ENCODE measurements around the gene TMEM52. TPM values are rescaled to one million over a fixed set of nuclear protein-coding genes. Genes with fewer than 3 reads are reported as not detected.

The TMEM52 gene
- total and polyA plus RNA-seq, 2 of the 8 experiments (the other 6 are each of a cell fraction or from before 2014, with no cell fraction given), result 14.6 to 30.2 TPM

DNA sequence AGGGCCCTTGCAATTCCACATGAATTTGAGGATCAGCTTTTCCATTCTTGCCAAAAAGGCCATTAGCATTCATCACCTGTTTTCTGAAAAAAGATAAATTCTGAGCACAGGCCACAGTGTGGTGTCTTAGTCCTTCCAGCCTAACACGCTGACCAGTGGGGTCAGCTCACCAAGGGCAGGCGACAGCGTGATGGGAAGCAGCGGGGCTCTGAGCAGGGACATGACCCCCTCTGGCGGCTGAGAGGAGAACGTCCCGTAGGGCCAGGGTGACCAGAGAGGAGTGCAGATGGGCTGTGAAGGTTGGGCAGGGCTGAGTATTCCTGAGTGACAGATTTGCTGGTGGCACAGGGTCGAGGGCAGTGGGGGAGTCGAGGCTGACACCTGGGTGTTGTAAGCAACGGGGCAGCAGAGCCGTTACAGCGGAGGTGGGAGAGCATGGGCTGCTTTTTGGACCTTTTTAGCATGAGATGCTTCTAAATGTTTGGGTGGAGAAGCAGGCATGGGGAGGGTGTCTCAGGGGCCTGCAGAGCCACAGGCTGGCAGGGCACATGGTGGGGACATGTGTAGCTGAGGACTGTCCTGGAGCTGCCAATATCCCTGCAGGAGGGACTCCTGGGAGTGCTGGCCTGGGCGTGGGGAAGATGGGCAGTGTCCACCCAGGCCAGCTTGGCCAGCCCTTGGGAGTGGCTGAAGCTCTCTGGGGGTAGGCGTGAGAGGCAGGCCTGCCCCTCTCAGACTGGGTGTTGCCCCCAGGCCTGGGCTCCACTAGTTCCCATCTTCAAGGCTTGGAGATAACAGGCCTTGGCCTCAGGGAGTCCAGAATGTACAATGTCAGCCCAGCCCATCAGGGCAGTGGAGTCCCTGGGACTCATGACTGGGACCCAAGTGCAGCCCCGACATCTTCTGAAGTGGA, 12.6 kb downstream of the TMEM52 start (continued):
- TF ChIP-seq, protein P1, sequence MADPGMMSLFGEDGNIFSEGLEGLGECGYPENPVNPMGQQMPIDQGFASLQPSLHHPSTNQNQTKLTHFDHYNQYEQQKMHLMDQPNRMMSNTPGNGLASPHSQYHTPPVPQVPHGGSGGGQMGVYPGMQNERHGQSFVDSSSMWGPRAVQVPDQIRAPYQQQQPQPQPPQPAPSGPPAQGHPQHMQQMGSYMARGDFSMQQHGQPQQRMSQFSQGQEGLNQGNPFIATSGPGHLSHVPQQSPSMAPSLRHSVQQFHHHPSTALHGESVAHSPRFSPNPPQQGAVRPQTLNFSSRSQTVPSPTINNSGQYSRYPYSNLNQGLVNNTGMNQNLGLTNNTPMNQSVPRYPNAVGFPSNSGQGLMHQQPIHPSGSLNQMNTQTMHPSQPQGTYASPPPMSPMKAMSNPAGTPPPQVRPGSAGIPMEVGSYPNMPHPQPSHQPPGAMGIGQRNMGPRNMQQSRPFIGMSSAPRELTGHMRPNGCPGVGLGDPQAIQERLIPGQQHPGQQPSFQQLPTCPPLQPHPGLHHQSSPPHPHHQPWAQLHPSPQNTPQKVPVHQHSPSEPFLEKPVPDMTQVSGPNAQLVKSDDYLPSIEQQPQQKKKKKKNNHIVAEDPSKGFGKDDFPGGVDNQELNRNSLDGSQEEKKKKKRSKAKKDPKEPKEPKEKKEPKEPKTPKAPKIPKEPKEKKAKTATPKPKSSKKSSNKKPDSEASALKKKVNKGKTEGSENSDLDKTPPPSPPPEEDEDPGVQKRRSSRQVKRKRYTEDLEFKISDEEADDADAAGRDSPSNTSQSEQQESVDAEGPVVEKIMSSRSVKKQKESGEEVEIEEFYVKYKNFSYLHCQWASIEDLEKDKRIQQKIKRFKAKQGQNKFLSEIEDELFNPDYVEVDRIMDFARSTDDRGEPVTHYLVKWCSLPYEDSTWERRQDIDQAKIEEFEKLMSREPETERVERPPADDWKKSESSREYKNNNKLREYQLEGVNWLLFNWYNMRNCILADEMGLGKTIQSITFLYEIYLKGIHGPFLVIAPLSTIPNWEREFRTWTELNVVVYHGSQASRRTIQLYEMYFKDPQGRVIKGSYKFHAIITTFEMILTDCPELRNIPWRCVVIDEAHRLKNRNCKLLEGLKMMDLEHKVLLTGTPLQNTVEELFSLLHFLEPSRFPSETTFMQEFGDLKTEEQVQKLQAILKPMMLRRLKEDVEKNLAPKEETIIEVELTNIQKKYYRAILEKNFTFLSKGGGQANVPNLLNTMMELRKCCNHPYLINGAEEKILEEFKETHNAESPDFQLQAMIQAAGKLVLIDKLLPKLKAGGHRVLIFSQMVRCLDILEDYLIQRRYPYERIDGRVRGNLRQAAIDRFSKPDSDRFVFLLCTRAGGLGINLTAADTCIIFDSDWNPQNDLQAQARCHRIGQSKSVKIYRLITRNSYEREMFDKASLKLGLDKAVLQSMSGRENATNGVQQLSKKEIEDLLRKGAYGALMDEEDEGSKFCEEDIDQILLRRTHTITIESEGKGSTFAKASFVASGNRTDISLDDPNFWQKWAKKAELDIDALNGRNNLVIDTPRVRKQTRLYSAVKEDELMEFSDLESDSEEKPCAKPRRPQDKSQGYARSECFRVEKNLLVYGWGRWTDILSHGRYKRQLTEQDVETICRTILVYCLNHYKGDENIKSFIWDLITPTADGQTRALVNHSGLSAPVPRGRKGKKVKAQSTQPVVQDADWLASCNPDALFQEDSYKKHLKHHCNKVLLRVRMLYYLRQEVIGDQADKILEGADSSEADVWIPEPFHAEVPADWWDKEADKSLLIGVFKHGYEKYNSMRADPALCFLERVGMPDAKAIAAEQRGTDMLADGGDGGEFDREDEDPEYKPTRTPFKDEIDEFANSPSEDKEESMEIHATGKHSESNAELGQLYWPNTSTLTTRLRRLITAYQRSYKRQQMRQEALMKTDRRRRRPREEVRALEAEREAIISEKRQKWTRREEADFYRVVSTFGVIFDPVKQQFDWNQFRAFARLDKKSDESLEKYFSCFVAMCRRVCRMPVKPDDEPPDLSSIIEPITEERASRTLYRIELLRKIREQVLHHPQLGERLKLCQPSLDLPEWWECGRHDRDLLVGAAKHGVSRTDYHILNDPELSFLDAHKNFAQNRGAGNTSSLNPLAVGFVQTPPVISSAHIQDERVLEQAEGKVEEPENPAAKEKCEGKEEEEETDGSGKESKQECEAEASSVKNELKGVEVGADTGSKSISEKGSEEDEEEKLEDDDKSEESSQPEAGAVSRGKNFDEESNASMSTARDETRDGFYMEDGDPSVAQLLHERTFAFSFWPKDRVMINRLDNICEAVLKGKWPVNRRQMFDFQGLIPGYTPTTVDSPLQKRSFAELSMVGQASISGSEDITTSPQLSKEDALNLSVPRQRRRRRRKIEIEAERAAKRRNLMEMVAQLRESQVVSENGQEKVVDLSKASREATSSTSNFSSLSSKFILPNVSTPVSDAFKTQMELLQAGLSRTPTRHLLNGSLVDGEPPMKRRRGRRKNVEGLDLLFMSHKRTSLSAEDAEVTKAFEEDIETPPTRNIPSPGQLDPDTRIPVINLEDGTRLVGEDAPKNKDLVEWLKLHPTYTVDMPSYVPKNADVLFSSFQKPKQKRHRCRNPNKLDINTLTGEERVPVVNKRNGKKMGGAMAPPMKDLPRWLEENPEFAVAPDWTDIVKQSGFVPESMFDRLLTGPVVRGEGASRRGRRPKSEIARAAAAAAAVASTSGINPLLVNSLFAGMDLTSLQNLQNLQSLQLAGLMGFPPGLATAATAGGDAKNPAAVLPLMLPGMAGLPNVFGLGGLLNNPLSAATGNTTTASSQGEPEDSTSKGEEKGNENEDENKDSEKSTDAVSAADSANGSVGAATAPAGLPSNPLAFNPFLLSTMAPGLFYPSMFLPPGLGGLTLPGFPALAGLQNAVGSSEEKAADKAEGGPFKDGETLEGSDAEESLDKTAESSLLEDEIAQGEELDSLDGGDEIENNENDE (IDR thresholded peaks at IDR 0.05; ENCODE audit: insufficient replicate concordance, low read length), result no peak
- no peak for TF ChIP-seq ZNF274 (IDR thresholded peaks at IDR 0.05; ENCODE audit: borderline replicate concordance, extremely low read depth, low read length)
- TF ChIP-seq SUZ12 (IDR thresholded peaks at IDR 0.05; ENCODE audit: low read length), result no peak
- no peak for TF ChIP-seq EZH2 (IDR thresholded peaks at IDR 0.05; ENCODE audit: low read depth, low read length, severe bottlenecking)
- TF ChIP-seq HDAC2 (IDR thresholded peaks at IDR 0.05; ENCODE audit: borderline replicate concordance in 1 of 2, low read depth in 2 of 2, low read length in 2 of 2), result peak in 1 of 2 experiments; percentile 83; a peak in 2 of 4 replicates
- no peak for TF ChIP-seq GTF2F1 (IDR thresholded peaks at IDR 0.05; ENCODE audit: borderline replicate concordance, low read depth, low read length)
- TF ChIP-seq CHD1 (IDR thresholded peaks at IDR 0.05; ENCODE audit: low read depth, low read length), result no peak
- TF ChIP-seq CREB1 (IDR thresholded peaks at IDR 0.05), result peak; percentile 60
- TF ChIP-seq POLR2AphosphoS5 (IDR thresholded peaks at IDR 0.05; ENCODE audit: low read depth, low read length), result no peak

All from H1 (cell line).